Tibial nerve (tissue), 4 donors: ENCODE data around the gene PSME2. TPM values are rescaled to one million over a fixed set of nuclear protein-coding genes. Genes with fewer than 3 reads are reported as not detected.
A peak's percentile ranks its signal among the peaks of the same experiment; 100 is the strongest.

Experiments
- DNase-seq, 2 donors: peaks; one replicate each; pipeline ENCODE4 v3.0.0-alpha.2; 2019; ENCODE audit warnings: low spot score in 2 of 2
- H3K27ac ChIP-seq, 4 donors: fragments of 200-600 bp; sonication (generic) in 3 of 4; one replicate each; pipeline ENCODE4 v1.5.1; 2017 to 2019; ENCODE audit warnings: mild to moderate bottlenecking in 1 of 4
- H3K27me3 ChIP-seq, 2 donors: fragments of 200-600 bp; sonication (generic) in 1 of 2; one replicate each; pipeline versions ENCODE4 v1.5.1 to v1.6.0; 2017 to 2019
- H3K36me3 ChIP-seq, 3 donors: fragments of 200-600 bp; sonication (generic); one replicate each; pipeline ENCODE4 v1.5.1; 2018 to 2019
- H3K4me1 ChIP-seq, 4 donors: fragments of 200-600 bp; sonication (generic) in 3 of 4; one replicate each; pipeline ENCODE4 v1.5.1; 2017 to 2019
- H3K4me3 ChIP-seq, 4 donors: fragments of 200-600 bp; sonication (generic) in 3 of 4; one replicate each; pipeline ENCODE4 v1.5.1; 2017 to 2019; ENCODE audit warnings: mild to moderate bottlenecking in 1 of 4, moderate library complexity in 1 of 4
- H3K9me3 ChIP-seq, 4 donors: fragments of 200-600 bp; sonication (generic) in 3 of 4; one replicate each; pipeline ENCODE4 v1.5.1; 2017 to 2019
- EP300 ChIP-seq, 2 donors: sonication (generic); formaldehyde crosslinking; IDR thresholded peaks; one replicate each; pipeline ENCODE4 v1.6.1; 2017; ENCODE audit warnings: antibody characterized with exemption in 2 of 2, mild to moderate bottlenecking in 1 of 2
- POLR2A ChIP-seq, 2 donors: fragments of 450-650 bp; IDR thresholded peaks; one replicate each; pipeline ENCODE4 v1.6.1; 2017; ENCODE audit warnings: antibody characterized with exemption in 2 of 2, mild to moderate bottlenecking in 2 of 2, moderate library complexity in 2 of 2
- WGBS, 2 donors: methylation state at CpG; one replicate each; pipeline ENCODE4 v1.1.5; 2018; 5-methylcytosine and 5-hydroxymethylcytosine counted together
- total RNA-seq, 4 donors: library from RNA; depleted of rRNA; stranded (reverse); fragments of >200 nt; gene quantifications; one replicate each; pipeline ENCODE4 v1.1.0, GENCODE V29; 2016
- TF ChIP-seq, protein P1 (sequence below), 5 experiments: fragments of 200-600 bp in 3 of 5; fragments of 450-650 bp in 2 of 5; sonication (generic) in 3 of 5; IDR thresholded peaks; one replicate each; pipeline ENCODE4 v1.5.1; 2016 to 2019; ENCODE audit warnings: antibody characterized with exemption in 5 of 5, mild to moderate bottlenecking in 3 of 5, moderate library complexity in 2 of 5

The PSME2 gene
- total RNA-seq, 4 donors from 2014 or later, result 33.7 to 64.0 (median 51.9) TPM

- peak overlapping the region in 1 of 4 donors; percentile 29 for H3K27ac ChIP-seq
- no peak for TF ChIP-seq POLR2A (IDR thresholded peaks at IDR 0.05)
- TF ChIP-seq EP300 (IDR thresholded peaks at IDR 0.05), result no peak
- TF ChIP-seq, protein P1, sequence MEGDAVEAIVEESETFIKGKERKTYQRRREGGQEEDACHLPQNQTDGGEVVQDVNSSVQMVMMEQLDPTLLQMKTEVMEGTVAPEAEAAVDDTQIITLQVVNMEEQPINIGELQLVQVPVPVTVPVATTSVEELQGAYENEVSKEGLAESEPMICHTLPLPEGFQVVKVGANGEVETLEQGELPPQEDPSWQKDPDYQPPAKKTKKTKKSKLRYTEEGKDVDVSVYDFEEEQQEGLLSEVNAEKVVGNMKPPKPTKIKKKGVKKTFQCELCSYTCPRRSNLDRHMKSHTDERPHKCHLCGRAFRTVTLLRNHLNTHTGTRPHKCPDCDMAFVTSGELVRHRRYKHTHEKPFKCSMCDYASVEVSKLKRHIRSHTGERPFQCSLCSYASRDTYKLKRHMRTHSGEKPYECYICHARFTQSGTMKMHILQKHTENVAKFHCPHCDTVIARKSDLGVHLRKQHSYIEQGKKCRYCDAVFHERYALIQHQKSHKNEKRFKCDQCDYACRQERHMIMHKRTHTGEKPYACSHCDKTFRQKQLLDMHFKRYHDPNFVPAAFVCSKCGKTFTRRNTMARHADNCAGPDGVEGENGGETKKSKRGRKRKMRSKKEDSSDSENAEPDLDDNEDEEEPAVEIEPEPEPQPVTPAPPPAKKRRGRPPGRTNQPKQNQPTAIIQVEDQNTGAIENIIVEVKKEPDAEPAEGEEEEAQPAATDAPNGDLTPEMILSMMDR (IDR thresholded peaks at IDR 0.05), result no peak
- no peaks in the 10 kb centered on the region for H3K27me3 ChIP-seq
- 76 to 83% methylated on average over 2 of the region's 2 CpGs for WGBS, 2 donors
- H3K4me3 ChIP-seq, result no peak overlapping the region
- no peaks in the 10 kb centered on the region for H3K9me3 ChIP-seq
- H3K4me1 ChIP-seq, result peaks cover 4 to 74% (median 35%) of the 10 kb centered on the region in 4 donors
- no peak for DNase-seq
- H3K36me3 ChIP-seq, result peaks cover 0 to 20% (median 6%) of the 10 kb centered on the region in 3 donors
Measured at GRCh38 chr14:24143511-24143910, 2.9 kb downstream of the PSME2 start.

- Histone ChIP-seq H3K4me1 (peaks cover 4 to 86% (median 43%) of the 10 kb centered on the region in 4 donors), H3K36me3 (peaks cover 0 to 30% (median 14%) of the 10 kb centered on the region in 3 donors), H3K27me3 (no peaks in the 10 kb centered on the region), H3K27ac (peak within 1 kb of the TSS; percentile 82 to 97 (median 90)), H3K4me3 (peak within 1 kb of the TSS; percentile 77 to 90 (median 84)), H3K9me3 (no peaks in the 10 kb centered on the region)
- TF ChIP-seq POLR2A (IDR thresholded peaks at IDR 0.05), result peak; percentile 78 to 87
- TF ChIP-seq EP300 (IDR thresholded peaks at IDR 0.05), result peak; percentile 91 to 92
- TF ChIP-seq, protein P1 (IDR thresholded peaks at IDR 0.05), result peak; percentile 37 to 91 (median 72)
- DNase-seq, result peak; percentile 100
- WGBS, 2 donors, result 0% methylated on average over 30 to 38 of the region's 65 CpGs
Measured at GRCh38 chr14:24141097-24141880, 5.1 kb downstream of the PSME2 start, which contains the start of gene EMC9. EMC9 (minus strand) TSS chr14:24141591; CDS start chr14:24141304, 287 bp downstream.

- no peak for DNase-seq
- Histone ChIP-seq H3K27ac (peak overlapping the region in 3 of 4 donors; percentile 89 to 97 (median 91)), H3K9me3 (no peaks in the 10 kb centered on the region), H3K36me3 (peaks cover 0 to 30% (median 14%) of the 10 kb centered on the region in 3 donors), H3K27me3 (no peaks in the 10 kb centered on the region), H3K4me3 (no peak overlapping the region), H3K4me1 (peaks cover 0 to 75% (median 32%) of the 10 kb centered on the region in 4 donors)
- WGBS, 2 donors, result 82 to 83% methylated on average over 9 of the region's 9 CpGs
- TF ChIP-seq EP300 (IDR thresholded peaks at IDR 0.05), result no peak
- TF ChIP-seq POLR2A (IDR thresholded peaks at IDR 0.05), result no peak
- TF ChIP-seq, protein P1 (IDR thresholded peaks at IDR 0.05), result no peak
Measured at GRCh38 chr14:24139272-24139934, 7.0 kb downstream of the PSME2 start.

- no peak overlapping the region for H3K4me3 ChIP-seq
- no peaks in the 10 kb centered on the region for H3K27me3 ChIP-seq
- peaks cover 0 to 25% (median 14%) of the 10 kb centered on the region in 3 donors for H3K36me3 ChIP-seq
- H3K4me1 ChIP-seq, result peaks cover 0 to 67% (median 32%) of the 10 kb centered on the region in 4 donors
- DNase-seq, result no peak
- no peaks in the 10 kb centered on the region for H3K9me3 ChIP-seq
- peak overlapping the region in 2 of 4 donors; percentile 91 to 97 for H3K27ac ChIP-seq
- TF ChIP-seq, protein P1 (IDR thresholded peaks at IDR 0.05), result no peak
- TF ChIP-seq POLR2A (IDR thresholded peaks at IDR 0.05), result no peak
- no peak for TF ChIP-seq EP300 (IDR thresholded peaks at IDR 0.05)
- 60 to 70% methylated on average over 13 of the region's 13 CpGs for WGBS, 2 donors
Measured at GRCh38 chr14:24138396-24139271, 7.8 kb downstream of the PSME2 start.
